Measurements from ENCODE around the gene PPP1R16B.

Gene PPP1R16B

GRCh38 chr20:38880952-38881735 lies 75.6 kb downstream of the PPP1R16B start:
- DNase-seq, result no peak

DNA sequence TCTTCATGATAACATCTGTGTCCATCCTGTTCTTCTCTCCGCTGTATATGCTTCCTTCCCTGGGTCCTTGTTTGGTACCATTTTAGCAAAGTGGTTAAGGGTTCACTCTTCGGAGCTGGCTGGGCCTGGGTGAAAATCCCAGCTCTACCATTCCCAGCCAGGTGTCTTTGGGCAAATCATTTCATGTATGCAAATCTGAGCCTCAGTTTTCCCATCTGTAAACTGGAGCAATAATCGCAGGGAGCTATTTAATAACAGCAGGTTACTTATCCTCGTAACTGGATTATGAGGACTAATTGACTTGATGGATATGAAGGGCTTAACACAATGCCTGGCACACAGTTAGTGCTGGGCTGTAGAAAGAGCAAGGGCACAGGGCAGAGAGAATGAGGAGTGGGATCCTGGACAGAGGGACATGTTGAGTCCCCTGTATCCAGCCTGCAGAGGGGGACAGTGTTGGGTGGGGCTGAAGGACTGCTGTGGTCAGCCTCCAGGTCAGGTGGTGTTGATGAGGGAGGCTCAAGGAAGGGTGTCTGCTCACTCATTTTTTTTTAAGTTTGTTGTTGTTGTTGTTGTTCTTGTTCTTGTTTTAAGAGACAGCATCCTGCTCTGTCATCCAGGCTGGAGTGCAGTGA lies 76.4 kb downstream of the PPP1R16B start:
- DNase-seq, result no peak

DNA sequence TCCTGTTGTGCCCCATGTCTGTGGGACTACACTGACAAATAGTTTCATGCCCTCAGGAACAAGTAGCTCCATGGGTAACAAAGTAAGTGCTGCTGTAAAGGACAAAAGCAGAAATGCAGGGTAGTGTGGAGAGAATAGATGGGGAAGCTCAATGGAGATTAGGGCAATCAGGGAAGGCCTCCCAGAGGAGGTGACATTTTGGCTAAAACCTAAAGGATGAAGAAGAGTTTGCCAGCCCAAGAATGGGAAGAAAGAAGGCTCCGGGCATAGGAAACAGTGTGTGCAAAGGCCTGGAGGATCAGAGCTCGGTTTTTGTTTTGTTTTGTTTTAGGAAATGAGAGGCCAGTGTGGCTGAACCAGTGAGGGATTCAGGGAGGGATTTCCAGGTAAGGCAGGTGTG lies 77.1 kb downstream of the PPP1R16B start:
- no peak for DNase-seq

GRCh38 chr20:38883081-38883980 lies 77.8 kb downstream of the PPP1R16B start:
- no peak for DNase-seq

GRCh38 chr20:38883981-38884733 lies 78.7 kb downstream of the PPP1R16B start:
- DNase-seq, result no peak

GRCh38 chr20:38885357-38885756 lies 79.9 kb downstream of the PPP1R16B start:
- no peak for DNase-seq

DNA sequence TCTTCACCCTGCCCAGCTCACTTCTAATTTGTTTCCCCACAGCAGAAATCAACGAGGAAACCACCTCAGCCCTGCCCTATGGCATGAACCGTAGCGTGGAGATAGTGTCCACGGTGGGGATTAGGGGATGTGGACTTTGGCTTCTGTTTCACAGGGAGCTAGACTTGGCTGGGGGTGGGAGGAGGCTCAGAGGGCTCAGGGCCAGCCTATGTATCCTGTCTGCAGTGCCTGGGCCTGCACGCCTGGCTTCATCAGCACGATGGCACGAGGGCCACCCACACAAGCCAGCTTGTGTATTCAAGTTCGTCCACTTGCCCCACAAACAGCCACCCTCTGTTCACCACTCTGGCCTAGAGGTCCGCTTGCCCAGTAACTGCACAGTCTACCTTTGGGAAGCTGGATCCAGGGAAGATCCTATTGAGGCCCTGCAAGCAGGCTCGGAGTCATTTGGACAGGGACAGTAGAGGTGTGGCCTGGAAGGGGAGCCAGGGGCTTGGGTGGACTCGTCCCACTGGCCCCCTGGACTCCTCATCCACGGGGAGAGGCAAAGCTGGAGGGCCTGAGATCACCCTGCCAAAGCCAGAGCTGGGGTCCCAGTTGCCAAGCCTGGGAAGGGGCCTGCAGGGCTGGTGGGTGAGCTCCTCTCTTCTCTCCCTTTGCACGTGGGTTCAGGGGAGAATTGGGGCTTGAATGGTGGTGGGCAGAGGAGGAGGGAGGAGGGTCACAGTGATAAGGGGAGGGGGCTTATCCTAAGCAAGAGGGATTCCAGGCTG lies 82.7 kb downstream of the PPP1R16B start:
- no peak for DNase-seq

DNA sequence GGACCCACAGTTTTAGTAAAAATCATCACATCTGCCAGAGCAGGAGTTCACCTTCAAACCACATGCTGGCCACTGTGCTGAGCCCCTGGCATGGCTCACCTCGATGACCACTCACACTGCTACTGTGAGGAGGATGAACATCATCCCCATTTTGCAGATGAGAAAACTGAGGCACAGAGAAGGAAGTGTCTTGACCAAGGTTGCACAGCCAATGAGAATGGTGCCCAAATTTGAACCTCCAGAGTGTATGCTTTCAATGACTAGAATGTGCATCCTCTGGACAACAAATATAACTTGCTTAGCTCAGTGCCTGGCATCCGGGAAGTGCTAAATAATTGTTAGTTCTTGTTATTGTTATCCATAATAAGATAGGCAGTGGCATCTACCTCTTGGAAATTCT lies 83.6 kb downstream of the PPP1R16B start:
- DNase-seq, result no peak

- no peak for DNase-seq
These were observed 84.4 kb downstream of the PPP1R16B start for GRCh38 chr20:38889792-38890496.

DNA sequence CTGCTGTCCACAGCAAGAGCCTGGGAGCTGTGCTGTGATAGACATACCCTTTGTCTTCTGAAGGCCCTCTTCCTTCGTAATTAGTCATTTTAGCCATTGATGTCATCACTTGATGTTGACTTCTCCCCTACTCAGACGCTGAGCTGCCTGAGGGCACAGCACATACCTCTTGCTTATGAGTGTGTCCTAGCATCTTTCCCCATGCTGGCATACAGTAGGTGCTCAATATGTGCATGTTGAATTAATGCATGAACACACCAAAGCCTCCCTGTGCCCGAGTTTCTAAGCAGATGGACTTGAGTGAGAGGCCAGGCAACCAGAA lies 85.0 kb downstream of the PPP1R16B start:
- no peak for DNase-seq

DNA sequence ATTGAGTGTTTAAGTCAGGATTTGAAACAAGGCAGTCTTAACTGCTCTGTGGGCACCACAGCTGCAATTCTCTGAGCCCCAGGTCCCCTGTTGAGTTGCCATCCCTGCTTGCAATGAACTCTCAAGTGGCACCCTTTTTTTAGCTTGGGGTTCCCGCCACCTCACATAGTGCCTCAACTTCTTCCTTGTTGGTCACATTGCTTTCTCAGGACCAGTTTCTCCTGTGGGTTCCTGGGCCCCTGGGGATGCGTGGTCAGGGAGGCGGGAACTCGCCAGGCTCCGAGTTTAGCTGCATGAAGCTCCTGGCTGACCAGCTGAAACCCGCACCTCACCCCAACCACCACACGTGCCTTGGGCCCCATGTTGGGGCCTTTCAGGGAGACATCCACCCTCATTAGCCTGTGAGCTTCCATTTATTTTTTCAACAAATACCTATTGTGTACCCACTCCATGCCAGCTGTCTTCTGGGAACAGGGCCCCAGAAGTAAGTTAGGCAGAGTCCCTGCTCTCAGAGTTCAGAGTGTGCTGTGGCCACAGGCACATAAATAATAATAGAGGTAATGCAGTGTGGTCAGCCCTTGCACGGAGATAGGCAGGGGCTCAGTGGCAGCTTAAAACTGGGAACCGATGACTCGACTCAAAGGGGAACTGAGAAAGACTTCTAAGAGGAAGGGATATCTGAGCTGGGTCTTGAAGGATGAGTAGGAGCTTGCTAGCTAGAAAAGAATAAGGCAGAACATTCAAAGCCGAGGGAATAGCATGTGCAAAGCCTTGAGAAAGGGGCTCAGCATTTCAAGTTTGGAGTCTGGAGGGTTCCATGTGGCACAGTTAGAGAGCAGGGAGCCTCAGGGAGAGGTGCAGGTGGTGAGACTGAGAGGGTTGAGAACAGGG lies 86.8 kb downstream of the PPP1R16B start:
- no peak for DNase-seq

DNA sequence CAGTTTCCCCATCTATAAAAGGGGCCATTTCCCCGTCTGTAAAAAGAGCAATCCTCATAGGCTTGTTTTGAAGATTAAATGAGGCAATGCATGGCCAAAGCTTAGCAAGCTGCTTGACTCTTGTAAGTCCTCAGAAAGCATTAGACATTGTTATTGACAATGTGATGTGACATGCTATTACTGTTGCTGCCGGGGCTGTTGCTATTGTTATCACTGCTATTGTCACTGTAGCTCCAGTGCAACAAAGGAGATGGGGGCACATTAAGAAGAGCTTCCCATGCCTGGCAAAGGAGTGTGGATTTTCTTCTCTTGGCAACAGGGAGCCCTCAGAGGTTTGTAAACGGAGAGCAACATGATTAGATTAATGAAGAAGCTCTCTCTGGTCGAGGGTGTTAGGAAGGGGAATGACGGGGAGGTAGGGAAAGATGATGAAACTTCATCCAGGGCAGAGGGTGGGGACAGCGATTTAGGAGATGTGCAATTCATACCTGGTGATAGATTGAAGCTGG lies 87.6 kb downstream of the PPP1R16B start:
- DNase-seq, result no peak

GRCh38 chr20:38893565-38894090 lies 88.1 kb downstream of the PPP1R16B start:
- DNase-seq, result peak; percentile 67

- peak; percentile 13 for DNase-seq
These were observed 88.8 kb downstream of the PPP1R16B start for GRCh38 chr20:38894091-38894847.

DNA sequence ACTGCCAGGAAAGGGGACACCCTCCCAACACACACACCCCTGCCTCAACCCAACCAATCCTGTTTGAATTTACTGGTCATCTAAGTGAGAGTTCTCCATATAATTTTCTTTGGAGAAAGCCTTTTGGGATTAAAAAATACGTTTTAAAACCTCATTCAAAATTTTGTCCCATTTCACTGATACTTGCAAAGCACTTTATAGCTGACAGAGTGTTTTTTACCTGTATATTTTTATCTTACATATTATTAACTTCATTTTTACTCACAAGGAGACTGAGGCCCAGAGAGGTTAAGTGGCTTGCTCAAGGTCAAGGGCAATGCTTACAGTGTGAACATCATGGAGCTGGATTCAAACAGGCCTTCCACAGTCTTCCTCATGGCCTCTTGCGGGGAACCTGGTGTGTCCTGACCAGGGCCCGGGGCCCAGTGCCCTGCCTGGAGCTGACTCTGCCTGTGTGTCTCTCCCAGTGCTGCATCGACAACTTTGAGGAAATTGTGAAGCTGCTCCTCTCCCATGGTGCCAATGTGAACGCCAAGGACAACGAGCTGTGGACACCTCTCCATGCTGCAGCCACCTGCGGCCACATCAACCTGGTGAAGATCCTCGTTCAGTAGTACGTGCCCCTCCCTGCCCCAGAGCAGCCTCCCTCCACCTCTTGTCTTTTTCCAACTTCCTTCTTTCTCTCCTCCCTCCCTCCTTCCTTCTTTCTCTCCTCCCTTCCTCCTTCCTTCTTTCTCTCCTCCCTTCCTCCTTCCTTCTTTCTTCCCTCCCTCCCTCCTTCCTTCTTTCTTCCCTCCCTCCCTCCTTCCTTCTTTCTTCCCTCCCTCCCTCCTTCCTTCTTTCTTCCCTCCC lies 89.8 kb downstream of the PPP1R16B start:
- no peak for DNase-seq

DNA sequence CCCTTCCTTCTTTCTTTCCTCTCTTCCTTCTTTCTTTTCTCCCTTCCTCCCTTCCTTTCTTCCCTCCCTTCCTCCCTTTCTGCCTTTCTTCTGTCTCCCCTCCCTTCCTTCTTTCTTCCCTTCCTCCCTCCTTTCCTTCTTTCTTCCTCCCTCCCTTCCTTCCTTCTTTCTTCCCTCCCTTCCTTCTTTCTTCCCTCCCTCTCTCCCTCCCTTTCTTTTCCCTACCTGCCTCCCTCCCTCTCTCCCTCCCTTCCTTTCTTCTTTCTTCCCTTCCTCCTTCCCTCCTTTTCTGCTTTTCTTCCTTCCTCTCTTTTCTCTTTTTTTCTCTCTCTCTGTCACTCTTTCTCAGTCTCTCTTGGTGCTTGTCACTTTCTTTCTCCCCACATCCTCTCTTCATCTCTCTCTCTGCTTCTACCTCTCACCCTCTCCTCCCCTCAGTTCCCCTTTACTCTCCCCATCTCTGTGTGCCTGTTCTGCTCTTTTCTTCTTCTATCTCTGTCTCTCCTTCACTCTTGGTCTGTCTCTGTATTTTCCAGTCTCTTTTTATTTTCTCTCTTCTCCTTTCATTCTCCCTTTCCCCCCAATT lies 90.6 kb downstream of the PPP1R16B start:
- DNase-seq, result no peak

- DNase-seq, result no peak
These were observed 91.8 kb downstream of the PPP1R16B start for GRCh38 chr20:38897267-38897666.

GRCh38 chr20:38900606-38901005 lies 95.1 kb downstream of the PPP1R16B start:
- no peak for DNase-seq

Data from hematopoietic multipotent progenitor cell treated with erythropoietin and hydrocortisone succinate and interleukin-3 and kit ligand, for 6 days (in vitro differentiated cells).